ENCODE results near the gene NSD2. TPM values are rescaled to one million over a fixed set of nuclear protein-coding genes. Genes with fewer than 3 reads are reported as not detected.

Gene NSD2
- total RNA-seq, 1 experiment from 2014 or later = 136 TPM

DNA sequence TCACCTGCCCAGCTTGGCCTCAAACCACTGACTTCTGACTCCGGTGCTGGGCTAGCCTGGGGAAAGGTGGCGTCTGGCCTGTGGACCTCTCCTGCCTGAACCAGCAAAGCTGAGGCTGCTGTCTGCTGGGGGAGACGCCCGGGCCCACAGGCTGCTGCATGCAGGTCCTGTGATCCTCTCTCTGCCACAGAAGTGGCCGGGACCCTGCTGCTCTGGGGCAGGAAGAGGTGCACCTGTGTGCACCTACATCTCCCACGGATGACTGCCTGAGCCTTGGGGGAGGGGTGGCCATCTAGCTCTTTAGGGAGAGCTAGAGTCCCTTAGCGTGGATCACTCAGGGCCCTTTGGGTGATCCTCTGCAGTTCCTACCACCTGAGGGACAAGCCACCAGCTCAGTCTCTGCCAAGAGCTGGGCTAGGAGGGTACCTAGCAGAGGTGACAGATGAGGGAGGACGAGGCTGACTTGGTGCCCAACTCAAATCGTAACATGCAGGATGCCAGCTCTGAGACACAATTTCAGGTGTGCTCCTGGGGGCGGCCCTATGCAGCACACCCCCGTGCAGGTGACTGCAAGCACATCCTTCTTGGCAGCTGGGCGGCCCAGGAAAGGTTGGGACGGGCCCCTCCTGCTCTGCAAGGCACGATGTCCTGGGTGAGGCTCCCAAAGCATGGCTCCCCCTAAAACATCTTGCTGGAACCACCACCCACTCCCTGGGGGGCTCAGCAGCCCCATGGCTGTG, 37.7 kb upstream of the NSD2 start:
- Mint-ChIP-seq H3K27ac (no peak overlapping the region), H3K9me3 (peaks cover 9 to 11% of the 10 kb centered on the region in 2 experiments), H3K4me3 (no peak overlapping the region), H3K4me1 (peaks cover 9 to 10% of the 10 kb centered on the region in 2 experiments), H3K27me3 (ENCODE audit: low read depth) (peaks cover 6% of the 10 kb centered on the region), H3K36me3 (ENCODE audit: insufficient read depth in 1 of 3, low read depth in 3 of 3) (peaks cover 38 to 64% (median 54%) of the 10 kb centered on the region in 3 experiments)
- no peaks in the 10 kb centered on the region for H3K27me3 ChIP-seq (ENCODE audit: insufficient read depth, low read length)
- no peaks in the 10 kb centered on the region for H3K79me1 ChIP-seq (ENCODE audit: insufficient read depth, low read depth, low read length, poor library complexity, severe bottlenecking)
- H4K20me1 ChIP-seq (ENCODE audit: control insufficient read depth, insufficient read depth, insufficient read length) = no peaks in the 10 kb centered on the region
- H3K23ac ChIP-seq (ENCODE audit: insufficient read length, low read depth, low read length) = no peak overlapping the region
- no peak overlapping the region for H2BK15ac ChIP-seq (ENCODE audit: low read depth, low read length)
- no peaks in the 10 kb centered on the region for H3K9me3 ChIP-seq (ENCODE audit: control insufficient read depth, low read depth, low read length)
- no peak overlapping the region for H3K56ac ChIP-seq (ENCODE audit: insufficient read length, low read depth, low read length)
- no peak overlapping the region for H4K5ac ChIP-seq (ENCODE audit: insufficient read length, low read depth, low read length)
- no peaks in the 10 kb centered on the region for H3K79me2 ChIP-seq (ENCODE audit: insufficient read depth, low read length)
- no peak overlapping the region for H3T11ph ChIP-seq (ENCODE audit: low read length)
- DNase-seq = no peak
- TF ChIP-seq, protein P1, sequence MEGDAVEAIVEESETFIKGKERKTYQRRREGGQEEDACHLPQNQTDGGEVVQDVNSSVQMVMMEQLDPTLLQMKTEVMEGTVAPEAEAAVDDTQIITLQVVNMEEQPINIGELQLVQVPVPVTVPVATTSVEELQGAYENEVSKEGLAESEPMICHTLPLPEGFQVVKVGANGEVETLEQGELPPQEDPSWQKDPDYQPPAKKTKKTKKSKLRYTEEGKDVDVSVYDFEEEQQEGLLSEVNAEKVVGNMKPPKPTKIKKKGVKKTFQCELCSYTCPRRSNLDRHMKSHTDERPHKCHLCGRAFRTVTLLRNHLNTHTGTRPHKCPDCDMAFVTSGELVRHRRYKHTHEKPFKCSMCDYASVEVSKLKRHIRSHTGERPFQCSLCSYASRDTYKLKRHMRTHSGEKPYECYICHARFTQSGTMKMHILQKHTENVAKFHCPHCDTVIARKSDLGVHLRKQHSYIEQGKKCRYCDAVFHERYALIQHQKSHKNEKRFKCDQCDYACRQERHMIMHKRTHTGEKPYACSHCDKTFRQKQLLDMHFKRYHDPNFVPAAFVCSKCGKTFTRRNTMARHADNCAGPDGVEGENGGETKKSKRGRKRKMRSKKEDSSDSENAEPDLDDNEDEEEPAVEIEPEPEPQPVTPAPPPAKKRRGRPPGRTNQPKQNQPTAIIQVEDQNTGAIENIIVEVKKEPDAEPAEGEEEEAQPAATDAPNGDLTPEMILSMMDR (conservative IDR thresholded peaks at IDR 0.05) = no peak
- H3K9ac ChIP-seq (ENCODE audit: extremely low read depth, insufficient read length, low read length) = no peak overlapping the region
- H2BK5ac ChIP-seq (ENCODE audit: insufficient read length, low read length) = no peak overlapping the region
- no peak overlapping the region for H2AK5ac ChIP-seq (ENCODE audit: insufficient read length, low read length)
- no peak overlapping the region for H3K4ac ChIP-seq (ENCODE audit: low read depth, low read length)
- no peak overlapping the region for H3K18ac ChIP-seq (ENCODE audit: insufficient read length, low read depth, low read length)
- no peak overlapping the region for H3K27ac ChIP-seq (ENCODE audit: insufficient read length, low read depth, low read length)
- H3K4me1 ChIP-seq (ENCODE audit: insufficient read depth, low read length) = no peaks in the 10 kb centered on the region
- no peak overlapping the region for H3K4me2 ChIP-seq (ENCODE audit: insufficient read depth, insufficient read length, low read length)
- no peak overlapping the region for H3K14ac ChIP-seq (ENCODE audit: insufficient read depth, low read length)
- WGBS (ENCODE audit: extremely low coverage, insufficient read length, low lambda C conversion rate) = no CpG with 5 or more reads among the region's 14 CpGs
- H2AFZ ChIP-seq (ENCODE audit: low read length) = no peak overlapping the region
- no peak overlapping the region for H4K91ac ChIP-seq (ENCODE audit: insufficient read length, low read depth, low read length)
- no peak overlapping the region for H2BK12ac ChIP-seq (ENCODE audit: insufficient read length, low read depth, low read length)
- no peak overlapping the region for H2BK120ac ChIP-seq (ENCODE audit: low read depth, low read length, poor library complexity, severe bottlenecking)
- H2BK20ac ChIP-seq (ENCODE audit: low read depth, low read length, poor library complexity, severe bottlenecking) = no peak overlapping the region
- H3K23me2 ChIP-seq (ENCODE audit: insufficient read length, low read depth, low read length, poor library complexity, severe bottlenecking) = no peaks in the 10 kb centered on the region
- no peak overlapping the region for H4K8ac ChIP-seq (replicated peaks; ENCODE audit: insufficient read length, low read depth, low read length)

All from H9 (cell line).